Activated naive CD4-positive, alpha-beta T cell treated with anti-CD3 and anti-CD28 coated beads, Interleukin-2, amount 50 U/mL, for 72 hours (primary cell): Measurements from ENCODE around the gene XKR7. TPM values are rescaled to one million over a fixed set of nuclear protein-coding genes. Genes with fewer than 3 reads are reported as not detected.

Experiments used
- ATAC-seq, 2 donors: fragments of 150-1000 bp; cut with Tn5 transposase; 2 replicates each; pipeline ENCODE4 v1.10.0; 2021; ENCODE audit warnings: mild to moderate bottlenecking in 2 of 2, moderate library complexity in 2 of 2
- DNase-seq, 2 donors: peaks; one replicate each; pipeline ENCODE4 v3.0.0; 2021 to 2022; ENCODE audit warnings: low spot score in 2 of 2
- H3K27ac Mint-ChIP-seq, 2 donors: one replicate each; pipeline ENCODE4 v1.8.0; 2022; ENCODE audit warnings: mild to moderate bottlenecking in 2 of 2, mixed read lengths in 2 of 2
- H3K36me3 Mint-ChIP-seq, 2 donors: one replicate each; pipeline ENCODE4 v1.8.0; 2022; ENCODE audit warnings: mixed read lengths in 2 of 2
- H3K9me3 Mint-ChIP-seq, 2 donors: one replicate each; pipeline ENCODE4 v1.8.0; 2022; ENCODE audit warnings: mixed read lengths in 2 of 2
- total RNA-seq, 2 donors: library from RNA; stranded (reverse); gene quantifications; one replicate each; pipeline ENCODE4 v1.2.3, GENCODE V29; 2022

The XKR7 gene
- total RNA-seq, 2 donors from 2014 or later, result 0.09 TPM; not detected in 1

GRCh38 chr20:31934491-31934890 lies 33.5 kb upstream of the XKR7 start:
- ATAC-seq (no peak), DNase-seq (no peak)
- Mint-ChIP-seq H3K36me3 (no peaks in the 10 kb centered on the region), H3K27ac (no peak overlapping the region), H3K9me3 (no peaks in the 10 kb centered on the region)

- Mint-ChIP-seq H3K9me3 (no peaks in the 10 kb centered on the region), H3K27ac (no peak overlapping the region), H3K36me3 (no peaks in the 10 kb centered on the region)
- ATAC-seq (peak in 1 of 2 donors; percentile 22), DNase-seq (no peak)
Measured at GRCh38 chr20:31934968-31935764, 32.8 kb upstream of the XKR7 start.

GRCh38 chr20:31936420-31936819 lies 31.5 kb upstream of the XKR7 start:
- DNase-seq (no peak), ATAC-seq (no peak)
- H3K27ac Mint-ChIP-seq, result no peak overlapping the region
- no peaks in the 10 kb centered on the region for H3K9me3 Mint-ChIP-seq
- H3K36me3 Mint-ChIP-seq, result no peaks in the 10 kb centered on the region

- DNase-seq (no peak), ATAC-seq (no peak)
- Mint-ChIP-seq H3K36me3 (no peaks in the 10 kb centered on the region), H3K27ac (no peak overlapping the region), H3K9me3 (no peaks in the 10 kb centered on the region)
Measured at GRCh38 chr20:31937820-31938219, 30.1 kb upstream of the XKR7 start.

GRCh38 chr20:31939661-31940060 lies 28.3 kb upstream of the XKR7 start:
- no peak for ATAC-seq
- Mint-ChIP-seq H3K9me3 (no peaks in the 10 kb centered on the region), H3K36me3 (no peaks in the 10 kb centered on the region), H3K27ac (no peak overlapping the region)
- DNase-seq, result no peak

- no peaks in the 10 kb centered on the region for H3K9me3 Mint-ChIP-seq
- peak overlapping the region in 1 of 2 donors; percentile 37 for H3K27ac Mint-ChIP-seq
- peaks cover 0 to 2% of the 10 kb centered on the region in 2 donors for H3K36me3 Mint-ChIP-seq
- no peak for ATAC-seq
- DNase-seq, result no peak
Measured at GRCh38 chr20:31943052-31943471, 24.9 kb upstream of the XKR7 start.

- DNase-seq, result no peak
- no peak for ATAC-seq
- peaks cover 0 to 8% of the 10 kb centered on the region in 2 donors for H3K9me3 Mint-ChIP-seq
- H3K27ac Mint-ChIP-seq, result no peak overlapping the region
- peaks cover 16 to 23% of the 10 kb centered on the region in 2 donors for H3K36me3 Mint-ChIP-seq
Measured at GRCh38 chr20:31945319-31945718, 22.6 kb upstream of the XKR7 start.

GRCh38 chr20:31945785-31946184 lies 22.2 kb upstream of the XKR7 start:
- H3K27ac Mint-ChIP-seq, result no peak overlapping the region
- H3K36me3 Mint-ChIP-seq, result peaks cover 17 to 23% of the 10 kb centered on the region in 2 donors
- peaks cover 0 to 8% of the 10 kb centered on the region in 2 donors for H3K9me3 Mint-ChIP-seq
- DNase-seq (no peak), ATAC-seq (no peak)

GRCh38 chr20:31948008-31948407 lies 19.9 kb upstream of the XKR7 start:
- peaks cover 30 to 36% of the 10 kb centered on the region in 2 donors for H3K36me3 Mint-ChIP-seq
- ATAC-seq (no peak), DNase-seq (no peak)
- H3K27ac Mint-ChIP-seq, result no peak overlapping the region
- peaks cover 0 to 8% of the 10 kb centered on the region in 2 donors for H3K9me3 Mint-ChIP-seq

- Mint-ChIP-seq H3K27ac (peak overlapping the region; percentile 4 to 95), H3K9me3 (peaks cover 0 to 8% of the 10 kb centered on the region in 2 donors), H3K36me3 (peaks cover 30 to 36% of the 10 kb centered on the region in 2 donors)
- no peak for DNase-seq
- no peak for ATAC-seq
Measured at GRCh38 chr20:31949877-31950646, 17.9 kb upstream of the XKR7 start.

- H3K36me3 Mint-ChIP-seq, result peaks cover 30 to 36% of the 10 kb centered on the region in 2 donors
- no peak for DNase-seq
- H3K27ac Mint-ChIP-seq, result peak overlapping the region; percentile 95
- H3K9me3 Mint-ChIP-seq, result peaks cover 0 to 8% of the 10 kb centered on the region in 2 donors
- ATAC-seq, result no peak
Measured at GRCh38 chr20:31951203-31951529, 16.8 kb upstream of the XKR7 start.

GRCh38 chr20:31951530-31952453 lies 16.2 kb upstream of the XKR7 start, which contains the start of gene PDRG1:
Gene PDRG1 (minus strand): TSS chr20:31952046. CDS start chr20:31951961, 85 bp downstream.
- ATAC-seq (peak; percentile 98 to 99), DNase-seq (peak; percentile 97 to 98)
- Mint-ChIP-seq H3K36me3 (peaks cover 30 to 36% of the 10 kb centered on the region in 2 donors), H3K9me3 (peaks cover 0 to 8% of the 10 kb centered on the region in 2 donors), H3K27ac (peak within 1 kb of the TSS; percentile 95 to 99)

- Mint-ChIP-seq H3K9me3 (peaks cover 0 to 5% of the 10 kb centered on the region in 2 donors), H3K27ac (no peak overlapping the region), H3K36me3 (peaks cover 27 to 28% of the 10 kb centered on the region in 2 donors)
- DNase-seq (no peak), ATAC-seq (no peak)
Measured at GRCh38 chr20:31953556-31954148, 14.3 kb upstream of the XKR7 start.

- H3K27ac Mint-ChIP-seq, result no peak overlapping the region
- H3K36me3 Mint-ChIP-seq, result peaks cover 19 to 21% of the 10 kb centered on the region in 2 donors
- no peak for ATAC-seq
- H3K9me3 Mint-ChIP-seq, result no peaks in the 10 kb centered on the region
- DNase-seq, result no peak
Measured at GRCh38 chr20:31954500-31954899, 13.5 kb upstream of the XKR7 start.

- H3K9me3 Mint-ChIP-seq, result no peaks in the 10 kb centered on the region
- peaks cover 2% of the 10 kb centered on the region in 2 donors for H3K36me3 Mint-ChIP-seq
- H3K27ac Mint-ChIP-seq, result no peak overlapping the region
- DNase-seq (no peak), ATAC-seq (no peak)
Measured at GRCh38 chr20:31956556-31957526, 11.1 kb upstream of the XKR7 start.
